ENCODE data around the gene CLEC7A.

Gene CLEC7A

GRCh38 chr12:10130042-10130441 lies at the start of gene CLEC7A:
TSS of gene CLEC7A (minus strand) at chr12:10130199. CDS start at chr12:10130082, 117 bp downstream.
- Histone ChIP-seq H3K9me3 (ENCODE audit: control insufficient read depth, insufficient read depth, low read depth, low read length) (no peaks in the 10 kb centered on the region), H3K4me1 (ENCODE audit: control insufficient read depth, insufficient read depth, low read length) (peaks cover 42% of the 10 kb centered on the region), H3K27me3 (ENCODE audit: control insufficient read depth, insufficient read depth, low read length) (no peaks in the 10 kb centered on the region), H3K27ac (ENCODE audit: low read depth, low read length) (no peak within 1 kb of the TSS; the same call in 1 of the 2 replicates), H3K36me3 (ENCODE audit: control insufficient read depth, insufficient read depth, low read length) (no peaks in the 10 kb centered on the region), H3K4me3 (ENCODE audit: low read depth, low read length) (no peak within 1 kb of the TSS), H3K9ac (ENCODE audit: low read length) (no peak within 1 kb of the TSS)

GRCh38 chr12:10179776-10180181 lies 49.8 kb upstream of the CLEC7A start:
- H3K4me3 ChIP-seq (ENCODE audit: low read depth, low read length) = no peak overlapping the region
- no peaks in the 10 kb centered on the region for H3K27me3 ChIP-seq (ENCODE audit: control insufficient read depth, insufficient read depth, low read length)
- no peak overlapping the region for H3K9ac ChIP-seq (ENCODE audit: low read length)
- peaks cover 11% of the 10 kb centered on the region; the same call in 1 of the 2 replicates for H3K4me1 ChIP-seq (ENCODE audit: control insufficient read depth, insufficient read depth, low read length)
- H3K9me3 ChIP-seq (ENCODE audit: control insufficient read depth, insufficient read depth, low read depth, low read length) = no peaks in the 10 kb centered on the region
- H3K27ac ChIP-seq (ENCODE audit: low read depth, low read length) = no peak overlapping the region
- H3K36me3 ChIP-seq (ENCODE audit: control insufficient read depth, insufficient read depth, low read length) = no peaks in the 10 kb centered on the region

DNA sequence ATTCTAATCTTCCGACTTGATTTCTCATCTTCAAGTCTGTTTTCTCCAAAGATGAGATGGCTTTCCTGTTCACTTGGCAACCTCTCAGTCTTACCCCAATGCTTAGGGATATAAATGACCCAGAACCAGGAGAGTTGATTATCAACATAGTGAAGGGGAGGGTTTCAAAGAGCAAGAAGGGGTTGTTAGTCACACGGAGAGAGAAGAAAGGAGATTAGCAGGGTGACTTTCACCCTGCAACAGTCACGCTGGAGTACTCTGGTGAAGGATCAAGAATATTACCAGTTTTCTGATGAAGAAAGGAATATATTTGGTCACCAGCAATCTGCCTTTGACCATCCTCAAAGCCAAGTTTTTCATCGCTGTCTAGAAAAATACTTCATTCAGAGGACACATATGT lies 48.8 kb upstream of the CLEC7A start, which contains the start of gene TMEM52B:
Gene TMEM52B, plus strand, starts transcription at position 212 of the 400 bp plus-strand sequence. CDS start 543 bp downstream, outside the sequence.
- Histone ChIP-seq H3K4me1 (ENCODE audit: control insufficient read depth, insufficient read depth, low read length) (peaks cover 11% of the 10 kb centered on the region; the same call in 1 of the 2 replicates), H3K4me3 (ENCODE audit: low read depth, low read length) (no peak within 1 kb of the TSS)

DNA sequence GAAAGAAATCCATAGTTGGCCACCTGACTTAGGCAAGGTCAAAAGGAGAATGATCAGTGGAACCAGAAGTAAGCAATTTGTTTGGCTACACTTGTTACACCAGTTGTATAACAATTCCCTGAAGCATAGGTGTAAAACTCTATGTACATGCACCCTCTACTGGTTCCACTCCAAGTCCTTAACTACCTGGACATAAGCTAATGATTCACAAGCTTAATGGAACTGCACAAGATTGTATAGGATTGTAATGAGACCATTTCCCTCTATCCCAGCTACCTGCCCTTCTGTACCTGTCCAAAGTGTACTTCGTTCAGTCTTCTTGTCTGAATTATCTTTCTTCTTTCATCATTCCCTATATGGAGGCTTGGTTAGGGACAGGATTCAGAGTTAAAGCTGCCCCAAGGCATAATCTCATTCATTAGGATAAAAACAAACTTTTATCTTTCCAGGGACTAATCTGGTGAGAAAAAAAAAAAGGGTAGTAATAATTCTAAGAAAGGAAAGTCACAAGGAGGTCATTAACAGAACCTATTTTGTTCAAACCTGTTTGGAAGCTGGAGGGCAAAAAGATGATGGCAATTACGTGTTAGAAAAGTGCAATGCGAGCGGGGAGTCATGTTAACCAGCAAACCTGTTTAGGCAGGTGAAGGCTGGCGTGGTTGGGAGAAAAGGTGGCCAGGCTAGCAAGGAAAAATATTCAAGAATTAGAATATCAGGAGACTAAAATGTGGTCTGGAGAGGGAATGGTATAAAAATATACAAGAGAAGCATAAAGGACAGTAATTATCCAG lies 46.0 kb upstream of the CLEC7A start:
- no peak overlapping the region for H3K4me3 ChIP-seq (ENCODE audit: low read depth, low read length)
- H3K9me3 ChIP-seq (ENCODE audit: control insufficient read depth, insufficient read depth, low read depth, low read length) = no peaks in the 10 kb centered on the region
- H3K4me1 ChIP-seq (ENCODE audit: control insufficient read depth, insufficient read depth, low read length) = no peaks in the 10 kb centered on the region
- H3K27me3 ChIP-seq (ENCODE audit: control insufficient read depth, insufficient read depth, low read length) = no peaks in the 10 kb centered on the region
- no peak overlapping the region for H3K9ac ChIP-seq (ENCODE audit: low read length)
- H3K27ac ChIP-seq (ENCODE audit: low read depth, low read length) = no peak overlapping the region
- H3K36me3 ChIP-seq (ENCODE audit: control insufficient read depth, insufficient read depth, low read length) = no peaks in the 10 kb centered on the region

More for the DNA sequence above, 48.8 kb upstream of the CLEC7A start, which contains the start of gene TMEM52B:
- Histone ChIP-seq H3K27me3 (ENCODE audit: control insufficient read depth, insufficient read depth, low read length) (no peaks in the 10 kb centered on the region), H3K9me3 (ENCODE audit: control insufficient read depth, insufficient read depth, low read depth, low read length) (no peaks in the 10 kb centered on the region), H3K27ac (ENCODE audit: low read depth, low read length) (no peak within 1 kb of the TSS), H3K9ac (ENCODE audit: low read length) (no peak within 1 kb of the TSS), H3K36me3 (ENCODE audit: control insufficient read depth, insufficient read depth, low read length) (no peaks in the 10 kb centered on the region)

GRCh38 chr12:10174986-10175614 lies 45.1 kb upstream of the CLEC7A start:
- Histone ChIP-seq H3K27me3 (ENCODE audit: control insufficient read depth, insufficient read depth, low read length) (no peaks in the 10 kb centered on the region), H3K9ac (ENCODE audit: low read length) (no peak overlapping the region), H3K27ac (ENCODE audit: low read depth, low read length) (no peak overlapping the region), H3K4me3 (ENCODE audit: low read depth, low read length) (no peak overlapping the region), H3K9me3 (ENCODE audit: control insufficient read depth, insufficient read depth, low read depth, low read length) (no peaks in the 10 kb centered on the region), H3K4me1 (ENCODE audit: control insufficient read depth, insufficient read depth, low read length) (no peaks in the 10 kb centered on the region), H3K36me3 (ENCODE audit: control insufficient read depth, insufficient read depth, low read length) (no peaks in the 10 kb centered on the region)

GRCh38 chr12:10171973-10172728 lies 42.2 kb upstream of the CLEC7A start, which contains the start of gene OLR1:
TSS of gene OLR1 (minus strand) at chr12:10172132. CDS start at chr12:10172077, 55 bp downstream.
- Histone ChIP-seq H3K9ac (ENCODE audit: low read length) (no peak within 1 kb of the TSS), H3K4me3 (ENCODE audit: low read depth, low read length) (no peak within 1 kb of the TSS), H3K9me3 (ENCODE audit: control insufficient read depth, insufficient read depth, low read depth, low read length) (no peaks in the 10 kb centered on the region), H3K27ac (ENCODE audit: low read depth, low read length) (no peak within 1 kb of the TSS), H3K4me1 (ENCODE audit: control insufficient read depth, insufficient read depth, low read length) (no peaks in the 10 kb centered on the region), H3K27me3 (ENCODE audit: control insufficient read depth, insufficient read depth, low read length) (no peaks in the 10 kb centered on the region), H3K36me3 (ENCODE audit: control insufficient read depth, insufficient read depth, low read length) (no peaks in the 10 kb centered on the region)

DNA sequence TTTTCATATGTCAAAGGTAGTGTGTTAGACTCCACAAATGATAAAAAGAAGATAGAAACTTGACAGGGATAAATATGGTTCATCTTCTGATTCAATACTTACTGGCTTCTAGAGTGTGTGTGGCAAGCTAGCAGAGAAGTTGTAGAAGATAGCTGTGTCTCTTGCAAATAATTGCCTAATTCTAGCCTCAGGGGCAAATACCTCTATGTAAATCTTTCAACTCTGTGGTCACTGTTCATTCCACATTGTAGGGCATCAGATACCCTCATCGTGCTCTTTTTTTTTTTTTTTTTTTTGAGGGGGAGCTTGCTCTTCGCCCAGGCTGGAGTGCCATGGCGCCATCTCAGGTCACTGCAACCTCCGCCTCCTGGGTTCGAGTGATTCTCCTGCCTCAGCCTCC lies 40.2 kb upstream of the CLEC7A start:
- no peaks in the 10 kb centered on the region for H3K36me3 ChIP-seq (ENCODE audit: control insufficient read depth, insufficient read depth, low read length)
- H3K27ac ChIP-seq (ENCODE audit: low read depth, low read length) = no peak overlapping the region
- H3K9me3 ChIP-seq (ENCODE audit: control insufficient read depth, insufficient read depth, low read depth, low read length) = no peaks in the 10 kb centered on the region
- no peaks in the 10 kb centered on the region for H3K4me1 ChIP-seq (ENCODE audit: control insufficient read depth, insufficient read depth, low read length)
- H3K27me3 ChIP-seq (ENCODE audit: control insufficient read depth, insufficient read depth, low read length) = no peaks in the 10 kb centered on the region
- H3K4me3 ChIP-seq (ENCODE audit: low read depth, low read length) = no peak overlapping the region
- no peak overlapping the region for H3K9ac ChIP-seq (ENCODE audit: low read length)

- Histone ChIP-seq H3K4me3 (ENCODE audit: low read depth, low read length) (no peak overlapping the region), H3K9ac (ENCODE audit: low read length) (no peak overlapping the region), H3K36me3 (ENCODE audit: control insufficient read depth, insufficient read depth, low read length) (no peaks in the 10 kb centered on the region), H3K4me1 (ENCODE audit: control insufficient read depth, insufficient read depth, low read length) (no peaks in the 10 kb centered on the region), H3K9me3 (ENCODE audit: control insufficient read depth, insufficient read depth, low read depth, low read length) (no peaks in the 10 kb centered on the region), H3K27me3 (ENCODE audit: control insufficient read depth, insufficient read depth, low read length) (no peaks in the 10 kb centered on the region), H3K27ac (ENCODE audit: low read depth, low read length) (no peak overlapping the region)
These were observed 39.1 kb upstream of the CLEC7A start for GRCh38 chr12:10169104-10169503.

DNA sequence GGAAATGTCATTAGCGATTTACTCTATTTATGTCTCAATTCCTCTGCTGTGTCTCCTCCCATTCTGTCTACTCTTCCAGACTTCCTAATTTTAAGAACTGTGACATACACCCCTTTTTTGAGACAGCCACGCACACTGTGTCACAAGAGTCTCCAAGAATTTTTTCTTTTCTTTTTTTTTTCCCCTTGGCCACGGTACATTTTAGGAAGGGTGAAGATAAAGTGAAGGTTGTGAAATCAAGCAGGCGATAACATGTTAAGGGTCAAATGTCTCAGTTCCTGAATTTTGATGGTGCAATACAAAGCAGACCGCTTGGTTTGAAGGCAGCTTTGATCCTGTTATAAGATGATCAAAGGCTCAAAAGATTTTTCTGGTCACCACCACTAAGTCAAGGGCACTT lies 37.6 kb upstream of the CLEC7A start:
- no peak overlapping the region for H3K27ac ChIP-seq (ENCODE audit: low read depth, low read length)
- no peaks in the 10 kb centered on the region for H3K27me3 ChIP-seq (ENCODE audit: control insufficient read depth, insufficient read depth, low read length)
- H3K9ac ChIP-seq (ENCODE audit: low read length) = no peak overlapping the region
- no peaks in the 10 kb centered on the region for H3K36me3 ChIP-seq (ENCODE audit: control insufficient read depth, insufficient read depth, low read length)
- H3K9me3 ChIP-seq (ENCODE audit: control insufficient read depth, insufficient read depth, low read depth, low read length) = no peaks in the 10 kb centered on the region
- H3K4me3 ChIP-seq (ENCODE audit: low read depth, low read length) = no peak overlapping the region
- no peaks in the 10 kb centered on the region for H3K4me1 ChIP-seq (ENCODE audit: control insufficient read depth, insufficient read depth, low read length)

DNA sequence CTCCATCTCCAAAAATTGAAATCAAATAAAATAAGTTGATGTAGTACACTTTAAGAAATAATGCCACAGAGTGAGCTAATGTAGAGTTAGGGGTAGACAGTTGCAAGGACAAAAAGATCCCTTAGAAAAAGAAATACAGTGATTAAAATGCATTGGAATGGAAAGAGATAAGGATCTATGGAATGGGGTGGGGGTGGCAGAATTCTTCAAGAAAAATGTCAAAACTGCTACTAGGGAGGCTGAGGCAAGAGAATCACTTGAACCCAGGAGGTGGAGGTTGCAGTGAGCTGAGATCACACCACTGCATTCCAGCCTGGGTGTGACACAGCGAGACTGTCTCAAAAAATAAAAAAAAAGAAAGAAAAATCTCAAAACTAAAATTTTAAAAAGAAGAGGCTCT lies 35.4 kb upstream of the CLEC7A start:
- no peaks in the 10 kb centered on the region for H3K36me3 ChIP-seq (ENCODE audit: control insufficient read depth, insufficient read depth, low read length)
- no peaks in the 10 kb centered on the region for H3K4me1 ChIP-seq (ENCODE audit: control insufficient read depth, insufficient read depth, low read length)
- no peak overlapping the region for H3K4me3 ChIP-seq (ENCODE audit: low read depth, low read length)
- no peaks in the 10 kb centered on the region for H3K27me3 ChIP-seq (ENCODE audit: control insufficient read depth, insufficient read depth, low read length)
- H3K9ac ChIP-seq (ENCODE audit: low read length) = no peak overlapping the region
- no peak overlapping the region for H3K27ac ChIP-seq (ENCODE audit: low read depth, low read length)
- no peaks in the 10 kb centered on the region for H3K9me3 ChIP-seq (ENCODE audit: control insufficient read depth, insufficient read depth, low read depth, low read length)

Data from HUES6 (cell line).